SK-N-SH (cell line): ENCODE results near the gene PRKRIP1. TPM values are rescaled to one million over a fixed set of nuclear protein-coding genes. Genes with fewer than 3 reads are reported as not detected.
"Not testable (repeated sequence)": the region's sequence is repeated elsewhere in the genome, so short reads cannot be mapped to it uniquely, and the experiment has no call there.

Experiments used
- CTCF ChIA-PET: fragments of 300-600, 350-600 bp; formaldehyde crosslinking; extraction: SDS; loops from one replicate; lab custom pipeline; 2021; lab: Yijun Ruan, JAX
- POLR2A ChIA-PET: fragments of 350-600 bp; sonication (Branson Sonifier 250); formaldehyde crosslinking; extraction: SDS; loops from one replicate; lab custom pipeline; 2020; ENCODE audit warnings: antibody characterized with exemption, inconsistent platforms; lab: Yijun Ruan, JAX
- DNase-seq: peaks from one replicate; pipeline ENCODE4 v3.0.0; 2012
- H2AFZ ChIP-seq: fragments of 200-600 bp; sonication (generic); 2 replicates; pipeline ENCODE4 v1.8.1; 2016; ENCODE audit warnings: antibody characterized with exemption, mild to moderate bottlenecking, low read depth
- H3F3A ChIP-seq: fragments of 200-600 bp; sonication (generic); replicated peaks from 2 replicates; pipeline ENCODE3; 2016; ENCODE audit warnings: antibody characterized with exemption, mild to moderate bottlenecking; ENCODE audit not compliant: insufficient read depth
- H3K27ac ChIP-seq, 2 experiments: fragments of 200-500 bp in 1 of 2; fragments of 200-600 bp in 1 of 2; sonication (Bioruptor generic) in 1 of 2; sonication (generic), shearing (Covaris generic) in 1 of 2; 2 replicates each; pipeline versions ENCODE4 v1.5.1 to v1.6.1; 2014 to 2016; ENCODE audit warnings: low read depth in 2 of 2, inconsistent platforms in 1 of 2, low read length in 1 of 2, mild to moderate bottlenecking in 1 of 2, mixed read lengths in 1 of 2
- H3K27me3 ChIP-seq: fragments of 200-600 bp; sonication (generic), shearing (Covaris generic); 2 replicates; pipeline ENCODE4 v1.6.1; 2016; ENCODE audit warnings: mixed run types; ENCODE audit not compliant: insufficient read depth
- H3K36me3 ChIP-seq, 2 experiments: fragments of 200-500 bp in 1 of 2; fragments of 200-600 bp in 1 of 2; sonication (Bioruptor generic) in 1 of 2; sonication (generic) in 1 of 2; replicated peaks in 1 of 2; 2 replicates each; pipeline versions ENCODE3 to v1.5.1; 2014 to 2016; ENCODE audit warnings: low read length in 1 of 2, mild to moderate bottlenecking in 1 of 2; ENCODE audit not compliant: insufficient read depth in 2 of 2, control insufficient read depth in 1 of 2
- H3K4me1 ChIP-seq, 2 experiments: fragments of 200-500 bp in 1 of 2; fragments of 200-600 bp in 1 of 2; sonication (Bioruptor generic) in 1 of 2; sonication (generic), shearing (Covaris generic) in 1 of 2; 2 replicates each; pipeline versions ENCODE4 v1.5.1 to v1.6.1; 2014 to 2016; ENCODE audit warnings: low read depth in 1 of 2, low read length in 1 of 2, mixed run types in 1 of 2; ENCODE audit not compliant: insufficient read depth in 2 of 2, control insufficient read depth in 1 of 2
- H3K4me2 ChIP-seq: fragments of 200-600 bp; sonication (generic), shearing (Covaris generic); 2 replicates; pipeline ENCODE4 v1.6.1; 2017; ENCODE audit warnings: mixed run types
- H3K4me3 ChIP-seq, 2 experiments: fragments of 200-500 bp in 1 of 2; fragments of 200-600 bp in 1 of 2; sonication (Bioruptor generic) in 1 of 2; sonication (generic), shearing (Covaris generic) in 1 of 2; 2 replicates each; pipeline versions ENCODE4 v1.5.1 to v1.8.1; 2014 to 2016; ENCODE audit warnings: low read depth in 2 of 2, inconsistent platforms in 1 of 2, low read length in 1 of 2, mild to moderate bottlenecking in 1 of 2, mixed read lengths in 1 of 2, moderate library complexity in 1 of 2
- H3K79me2 ChIP-seq: fragments of 200-600 bp; sonication (generic); 2 replicates; pipeline ENCODE4 v1.8.1; 2017; ENCODE audit warnings: mild to moderate bottlenecking; ENCODE audit not compliant: insufficient read depth
- H3K9ac ChIP-seq: fragments of 200-600 bp; sonication (generic); 2 replicates; pipeline ENCODE4 v1.6.1; 2017; ENCODE audit warnings: mixed run types
- H3K9me2 ChIP-seq: fragments of 200-600 bp; sonication (generic); 2 replicates; pipeline ENCODE4 v1.6.1; 2017; ENCODE audit warnings: mixed run types
- H3K9me3 ChIP-seq: fragments of 200-600 bp; sonication (generic); 2 replicates; pipeline ENCODE4 v1.6.1; 2017; ENCODE audit warnings: mixed run types, mild to moderate bottlenecking, moderate library complexity
- H4K20me1 ChIP-seq: fragments of 200-600 bp; sonication (generic); 2 replicates; pipeline ENCODE4 v1.6.1; 2017; ENCODE audit warnings: mild to moderate bottlenecking, mixed run types; ENCODE audit not compliant: insufficient read depth
- CHD2 ChIP-seq: fragments of 150-350 bp; IDR thresholded peaks from 2 replicates; pipeline ENCODE4 v1.6.1; 2018; ENCODE audit warnings: low read length; ENCODE audit not compliant: partially characterized antibody
- POLR2AphosphoS5 ChIP-seq: IDR thresholded peaks from 2 replicates; pipeline ENCODE4 v1.6.1; 2012; ENCODE audit warnings: low read depth, low read length
- RFX5 ChIP-seq: IDR thresholded peaks from 2 replicates; pipeline ENCODE4 v1.6.1; 2012; ENCODE audit warnings: mild to moderate bottlenecking, improper control_type of control experiment, low read length
- RXRA ChIP-seq: IDR thresholded peaks from 2 replicates; pipeline ENCODE4 v1.4.0; 2012; ENCODE audit warnings: low read depth, mild to moderate bottlenecking, borderline replicate concordance
- TCF12 ChIP-seq: IDR thresholded peaks from 2 replicates; pipeline ENCODE4 v1.4.0; 2012
- WGBS: methylation state at CpG from one replicate; pipeline ENCODE4 v1.1.6; 2017; ENCODE audit warnings: low lambda C conversion rate; 5-methylcytosine and 5-hydroxymethylcytosine counted together
- polyA plus RNA-seq, 3 experiments: library from polyadenylated mRNA; depleted of rRNA; stranded (reverse); fragments of >200 nt; gene quantifications; 2 replicates each; pipeline ENCODE4 v1.2.3, GENCODE V29; 2012
- TF ChIP-seq, protein P1 (sequence below): fragments of 150-350 bp; IDR thresholded peaks from 2 replicates; pipeline ENCODE4 v1.6.1; 2017; ENCODE audit warnings: antibody characterized with exemption, low read length, low read depth, borderline replicate concordance

The PRKRIP1 gene
- polyA plus RNA-seq, 1 of the 3 experiments (the other 2 are of a cell fraction), result 41.2 TPM

DNA sequence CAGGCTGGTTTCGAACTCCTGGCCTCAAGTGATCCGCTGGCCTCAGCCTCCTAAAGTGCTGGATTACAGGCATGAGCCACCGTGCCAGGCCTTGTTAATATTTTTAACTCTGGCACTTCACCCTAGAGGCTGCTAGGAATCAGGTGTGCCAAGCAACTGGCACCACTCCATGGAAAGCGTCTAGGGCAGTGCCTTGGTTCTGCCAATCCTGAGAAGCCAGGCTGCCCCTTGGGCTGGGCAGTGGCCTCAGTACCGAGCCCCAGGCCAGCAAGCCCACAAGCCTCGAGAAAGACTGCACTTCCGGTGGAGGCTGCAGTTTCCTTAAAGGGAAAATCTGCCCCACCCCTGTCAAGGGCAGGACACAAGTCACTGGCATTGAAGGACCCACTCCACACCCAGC lies 57.2 kb downstream of the PRKRIP1 start:
- H3K9ac ChIP-seq, result no peak overlapping the region
- H4K20me1 ChIP-seq, result 0 out of 2 replicates have a peak, but pooled peaks cover 9% of the 10 kb centered on the region
- no peak for DNase-seq
- TF ChIP-seq TCF12, result no peak
- TF ChIP-seq, all 33 proteins: peak for 0
- 93% methylated on average over 7 of the region's 7 CpGs for WGBS
- H3K9me3 ChIP-seq, result no peaks in the 10 kb centered on the region
- H3K4me2 ChIP-seq, result no peak overlapping the region
- H2AFZ ChIP-seq, result no peak overlapping the region
- CTCF ChIA-PET, result interaction anchor here (5.5 kb wide), 1 partner anchor 49 kb away, joined by 36 read pairs; no protein-coding TSS in a partner anchor
- H3K36me3 ChIP-seq, result peaks cover 9 to 23% of the 10 kb centered on the region in 2 experiments
- no peak overlapping the region for H3K27ac ChIP-seq
- peaks cover 32% of the 10 kb centered on the region for H3F3A ChIP-seq
- H3K9me2 ChIP-seq, result no peaks in the 10 kb centered on the region
- peaks cover 9 to 10% of the 10 kb centered on the region in 2 experiments; a peak in 3 of 4 replicates for H3K4me1 ChIP-seq
- no peak overlapping the region for H3K4me3 ChIP-seq
- H3K79me2 ChIP-seq, result no peaks in the 10 kb centered on the region; the same call in 1 of the 2 replicates
- H3K27me3 ChIP-seq, result no peaks in the 10 kb centered on the region
- POLR2A ChIA-PET, result interaction anchor here (1.0 kb wide), 1 partner anchor 167 kb away, joined by 3 read pairs; the partner anchor contains the start of gene SH2B2

DNA sequence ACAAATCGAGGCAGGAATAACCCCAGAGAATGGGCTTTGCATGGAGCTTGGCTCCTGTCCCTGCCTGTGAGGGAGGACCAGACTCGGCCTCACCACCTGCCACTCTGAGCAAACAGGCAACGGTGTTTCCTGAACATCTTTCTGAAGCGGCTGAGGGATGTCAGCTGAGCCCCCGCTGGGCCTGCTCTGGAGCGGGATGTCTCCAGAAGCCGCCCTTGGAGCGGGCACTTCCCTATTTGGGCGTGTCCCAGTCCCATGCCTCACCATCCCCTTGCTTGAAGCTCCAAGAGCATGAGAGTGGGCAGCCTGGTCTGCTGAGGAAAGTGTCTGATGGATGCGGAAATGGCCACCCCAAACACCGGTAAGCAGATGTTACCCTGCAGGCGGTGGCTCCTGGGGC lies 58.3 kb downstream of the PRKRIP1 start:
- peaks cover 9 to 19% of the 10 kb centered on the region in 2 experiments for H3K36me3 ChIP-seq
- H3K4me1 ChIP-seq, result peaks cover 9 to 10% of the 10 kb centered on the region in 2 experiments; a peak in 3 of 4 replicates
- no peaks in the 10 kb centered on the region for H3K27me3 ChIP-seq
- H3K4me2 ChIP-seq, result no peak overlapping the region
- H3K4me3 ChIP-seq, result no peak overlapping the region
- H3K79me2 ChIP-seq, result no peaks in the 10 kb centered on the region
- 90% methylated on average over 11 of the region's 12 CpGs for WGBS
- DNase-seq, result no peak
- H3F3A ChIP-seq, result peaks cover 32% of the 10 kb centered on the region
- H3K9me3 ChIP-seq, result no peaks in the 10 kb centered on the region
- no peak overlapping the region for H3K9ac ChIP-seq
- H3K9me2 ChIP-seq, result no peaks in the 10 kb centered on the region
- POLR2A ChIA-PET, result interaction anchor here (1.0 to 2.6 kb wide), 2 partner anchors 10 to 168 kb away, joined by 3 to 12 read pairs; partner anchors contain the start of genes ALKBH4, LRWD1 and SH2B2
- TF ChIP-seq POLR2AphosphoS5 (no peak), CHD2 (no peak), RFX5 (no peak), RXRA (no peak)
- TF ChIP-seq, protein P1, sequence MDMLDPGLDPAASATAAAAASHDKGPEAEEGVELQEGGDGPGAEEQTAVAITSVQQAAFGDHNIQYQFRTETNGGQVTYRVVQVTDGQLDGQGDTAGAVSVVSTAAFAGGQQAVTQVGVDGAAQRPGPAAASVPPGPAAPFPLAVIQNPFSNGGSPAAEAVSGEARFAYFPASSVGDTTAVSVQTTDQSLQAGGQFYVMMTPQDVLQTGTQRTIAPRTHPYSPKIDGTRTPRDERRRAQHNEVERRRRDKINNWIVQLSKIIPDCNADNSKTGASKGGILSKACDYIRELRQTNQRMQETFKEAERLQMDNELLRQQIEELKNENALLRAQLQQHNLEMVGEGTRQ, result no peak
- 0 out of 2 replicates have a peak, but pooled peaks cover 9% of the 10 kb centered on the region for H4K20me1 ChIP-seq
- CTCF ChIA-PET, result interaction anchor here (0.9 to 1.2 kb wide), 3 partner anchors 10 to 50 kb away, joined by 3 to 7 read pairs (median 4); partner anchors contain the start of gene ALKBH4
- no peak overlapping the region for H2AFZ ChIP-seq
- no peak overlapping the region for H3K27ac ChIP-seq

DNA sequence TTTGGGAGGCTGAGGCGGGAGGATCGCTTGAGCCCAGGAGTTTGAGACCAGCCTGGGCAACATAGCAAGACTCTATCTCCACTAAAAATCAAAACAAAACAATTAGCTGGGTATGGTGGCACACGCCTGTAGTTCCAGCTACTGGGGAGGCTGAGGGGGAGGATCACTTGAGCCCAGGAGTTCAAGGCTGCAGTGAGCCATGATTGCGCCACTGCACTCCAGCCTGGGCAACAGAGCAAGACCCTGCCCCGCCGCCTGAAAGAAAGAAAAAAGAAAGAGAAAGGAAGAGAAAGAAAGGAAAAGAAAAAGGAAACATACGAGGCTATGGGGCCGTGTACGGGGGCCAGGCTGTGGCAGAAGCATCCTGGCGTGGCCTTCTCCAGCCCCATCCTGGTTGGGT lies 58.8 kb downstream of the PRKRIP1 start:
- H3K9me3 ChIP-seq, H3K27ac ChIP-seq, H3K9ac ChIP-seq, H3K9me2 ChIP-seq, DNase-seq, H2AFZ ChIP-seq, H3K79me2 ChIP-seq, H3K4me1 ChIP-seq, H3K27me3 ChIP-seq, H4K20me1 ChIP-seq, H3K4me3 ChIP-seq, H3K4me2 ChIP-seq: not testable (repeated sequence)
- ChIA-PET CTCF (interaction anchor here (0.9 to 1.2 kb wide), 3 partner anchors 9 to 51 kb away, joined by 3 to 7 read pairs (median 4); partner anchors contain the start of gene ALKBH4), POLR2A (interaction anchor here (2.6 kb wide), 1 partner anchor 10 kb away, joined by 12 read pairs; the partner anchor contains the start of genes ALKBH4 and LRWD1)
- Histone ChIP-seq H3K36me3 (peaks cover 9 to 19% of the 10 kb centered on the region in 2 experiments), H3F3A (peaks cover 29% of the 10 kb centered on the region)
- WGBS, result 95% methylated on average over 10 of the region's 10 CpGs
